H1 (cell line): ENCODE data around the gene BBC3. TPM values are rescaled to one million over a fixed set of nuclear protein-coding genes. Genes with fewer than 3 reads are reported as not detected.

Source experiments
- CTCF ChIA-PET: fragments of 300-600 bp; sonication (Branson Sonifier 250); formaldehyde crosslinking; loops from one replicate; lab custom pipeline; 2021; ENCODE audit not compliant: partially characterized antibody; lab: Charles Lee
- POLR2A ChIA-PET: fragments of 300-600 bp; sonication (Branson Sonifier 250); formaldehyde crosslinking; loops from one replicate; lab custom pipeline; 2021; ENCODE audit warnings: inconsistent platforms; ENCODE audit not compliant: partially characterized antibody; lab: Charles Lee
- DNase-seq, 2 experiments: peaks; one replicate each; pipeline versions ENCODE4 v3.0.0 to v3.0.0-alpha.2; 2010 to 2022; ENCODE audit warnings: low spot score in 2 of 2, low read depth in 1 of 2, mixed read lengths in 1 of 2
- FAIRE-seq: peaks from 2 replicates; lab custom pipeline; 2011; peaks lifted over from hg19 to GRCh38; lab: Jason Lieb, UNC
- H2AFZ ChIP-seq: 2 replicates; pipeline ENCODE4 v1.8.1; 2012; ENCODE audit warnings: low read length, inconsistent platforms
- H2AK5ac ChIP-seq: 2 replicates; pipeline ENCODE4 v1.6.1; 2013; ENCODE audit warnings: low read depth, low read length
- H2BK120ac ChIP-seq: replicated peaks from 2 replicates; pipeline ENCODE3; 2013; ENCODE audit warnings: low read depth, low read length, inconsistent platforms
- H2BK12ac ChIP-seq: 2 replicates; pipeline ENCODE4 v1.6.1; 2013; ENCODE audit warnings: low read depth, low read length
- H2BK15ac ChIP-seq: 2 replicates; pipeline ENCODE4 v1.6.1; 2013; ENCODE audit warnings: low read length
- H2BK20ac ChIP-seq: 2 replicates; pipeline ENCODE4 v1.6.1; 2013; ENCODE audit warnings: low read length
- H2BK5ac ChIP-seq: 2 replicates; pipeline ENCODE4 v1.6.1; 2013; ENCODE audit warnings: low read depth, low read length
- H3K14ac ChIP-seq: 2 replicates; pipeline ENCODE4 v1.6.1; 2013; ENCODE audit warnings: inconsistent platforms; ENCODE audit not compliant: insufficient read length
- H3K18ac ChIP-seq: 2 replicates; pipeline ENCODE4 v1.6.1; 2013; ENCODE audit warnings: low read length; ENCODE audit errors: extremely low read depth
- H3K23ac ChIP-seq: 2 replicates; pipeline ENCODE4 v1.6.1; 2013; ENCODE audit warnings: inconsistent platforms; ENCODE audit not compliant: insufficient read length
- H3K23me2 ChIP-seq: 2 replicates; pipeline ENCODE4 v1.6.1; 2013; ENCODE audit warnings: low read depth, low read length
- H3K27ac ChIP-seq: 2 replicates; pipeline ENCODE4 v1.6.1; 2011; ENCODE audit warnings: low read depth, low read length, inconsistent platforms
- H3K27me3 ChIP-seq, 4 experiments: replicated peaks in 1 of 4; 1 replicate in 1 of 4; 2 replicates in 3 of 4; pipeline versions ENCODE4 v1.6.1 to v1.8.1; 2011 to 2013; ENCODE audit warnings: low read length in 3 of 4, mild to moderate bottlenecking in 3 of 4, inconsistent platforms in 2 of 4, mixed read lengths in 2 of 4, moderate library complexity in 1 of 4; ENCODE audit not compliant: control insufficient read depth in 3 of 4, insufficient read depth in 3 of 4; ENCODE audit errors: extremely low read depth in 1 of 4
- H3K36me3 ChIP-seq, 4 experiments: 2 replicates each; pipeline versions ENCODE4 v1.6.1 to v1.8.1; 2011 to 2013; ENCODE audit warnings: mild to moderate bottlenecking in 4 of 4, low read length in 3 of 4, moderate library complexity in 2 of 4, control low read depth in 1 of 4, inconsistent platforms in 1 of 4; ENCODE audit not compliant: insufficient read depth in 4 of 4, control insufficient read depth in 2 of 4
- H3K4ac ChIP-seq: replicated peaks from 2 replicates; pipeline ENCODE3; 2013; ENCODE audit warnings: low read length, low read depth, mixed read lengths, inconsistent platforms; ENCODE audit not compliant: insufficient read length
- H3K4me1 ChIP-seq, 4 experiments: replicated peaks in 1 of 4; 1 replicate in 1 of 4; 2 replicates in 3 of 4; pipeline versions ENCODE4 v1.6.1 to v1.8.1; 2011 to 2013; ENCODE audit warnings: low read length in 3 of 4, inconsistent platforms in 2 of 4, mixed read lengths in 1 of 4; ENCODE audit not compliant: insufficient read depth in 4 of 4, control insufficient read depth in 3 of 4
- H3K4me2 ChIP-seq, 2 experiments: 2 replicates each; pipeline versions ENCODE4 v1.6.1 to v1.8.1; 2011 to 2013; ENCODE audit warnings: low read depth in 2 of 2, low read length in 2 of 2, control low read depth in 1 of 2, inconsistent platforms in 1 of 2, mild to moderate bottlenecking in 1 of 2; ENCODE audit not compliant: insufficient read depth in 1 of 2
- H3K4me3 ChIP-seq, 4 experiments: fragments of 200-600, 300-600 bp in 1 of 4; sonication (generic), shearing (Covaris generic), sonication (Bioruptor Twin) in 1 of 4; 2 replicates each; pipeline versions ENCODE4 v1.5.1 to v1.8.1; 2011 to 2016; ENCODE audit warnings: low read length in 4 of 4, low read depth in 3 of 4, control low read depth in 2 of 4, inconsistent platforms in 2 of 4, mild to moderate bottlenecking in 2 of 4, mixed read lengths in 1 of 4, moderate library complexity in 1 of 4; ENCODE audit not compliant: insufficient read depth in 2 of 4; ENCODE audit errors: extremely low read depth in 1 of 4
- H3K56ac ChIP-seq: replicated peaks from 2 replicates; pipeline ENCODE3; 2013; ENCODE audit warnings: low read depth, mild to moderate bottlenecking, mixed read lengths, low read length, inconsistent platforms; ENCODE audit not compliant: insufficient read length
- H3K79me1 ChIP-seq: 2 replicates; pipeline ENCODE4 v1.6.1; 2013; ENCODE audit warnings: low read depth, low read length, control low read depth
- H3K79me2 ChIP-seq, 2 experiments: 2 replicates each; pipeline versions ENCODE4 v1.6.1 to v1.8.1; 2012 to 2013; ENCODE audit warnings: low read length in 2 of 2, mild to moderate bottlenecking in 2 of 2, inconsistent platforms in 1 of 2; ENCODE audit not compliant: insufficient read depth in 2 of 2, control insufficient read depth in 1 of 2
- H3K9ac ChIP-seq, 4 experiments: replicated peaks in 1 of 4; 1 replicate in 1 of 4; 2 replicates in 3 of 4; pipeline versions ENCODE4 v1.6.1 to v1.8.1; 2011 to 2013; ENCODE audit warnings: low read depth in 3 of 4, low read length in 3 of 4, control low read depth in 2 of 4, mild to moderate bottlenecking in 2 of 4, moderate library complexity in 2 of 4, inconsistent platforms in 1 of 4; ENCODE audit errors: extremely low read depth in 1 of 4
- H3K9me3 ChIP-seq, 2 experiments: 2 replicates each; pipeline versions ENCODE4 v1.6.1 to v1.8.1; 2012 to 2013; ENCODE audit warnings: mild to moderate bottlenecking in 2 of 2, moderate library complexity in 2 of 2, control low read depth in 1 of 2, inconsistent platforms in 1 of 2, low read depth in 1 of 2, low read length in 1 of 2, mixed read lengths in 1 of 2; ENCODE audit not compliant: insufficient read depth in 2 of 2
- H4K20me1 ChIP-seq, 2 experiments: replicated peaks in 1 of 2; 2 replicates each; pipeline versions ENCODE3 to v1.8.1; 2011 to 2013; ENCODE audit warnings: inconsistent platforms in 2 of 2, low read length in 2 of 2, mild to moderate bottlenecking in 1 of 2; ENCODE audit not compliant: insufficient read depth in 2 of 2, control insufficient read depth in 1 of 2
- H4K5ac ChIP-seq: 2 replicates; pipeline ENCODE4 v1.6.1; 2013; ENCODE audit warnings: low read length, low read depth, mixed read lengths, inconsistent platforms; ENCODE audit not compliant: insufficient read length
- H4K8ac ChIP-seq: 2 replicates; pipeline ENCODE4 v1.8.0; 2013; ENCODE audit warnings: mild to moderate bottlenecking, moderate library complexity, low read length, inconsistent platforms; ENCODE audit not compliant: insufficient read depth; ENCODE audit errors: extremely low read depth
- H4K91ac ChIP-seq: replicated peaks from 2 replicates; pipeline ENCODE3; 2013; ENCODE audit warnings: low read length, mixed read lengths, inconsistent platforms; ENCODE audit not compliant: insufficient read length
- BACH1 ChIP-seq: IDR thresholded peaks from 2 replicates; pipeline ENCODE4 v1.6.1; 2012; ENCODE audit warnings: low read length, improper control_type of control experiment
- BRCA1 ChIP-seq: IDR thresholded peaks from 2 replicates; pipeline ENCODE4 v1.6.1; 2012; ENCODE audit warnings: low read depth, low read length, improper control_type of control experiment
- CBX8 ChIP-seq: fragments of 300-800, 300-1000 bp; sonication (generic); IDR thresholded peaks from 2 replicates; pipeline ENCODE4 v1.7.1; 2016; ENCODE audit warnings: low read depth, low read length, borderline replicate concordance
- CHD2 ChIP-seq: IDR thresholded peaks from 2 replicates; pipeline ENCODE4 v1.6.1; 2012; ENCODE audit warnings: low read length, improper control_type of control experiment
- PHF8 ChIP-seq: fragments of 200-600 bp; sonication (generic); conservative IDR thresholded peaks from 2 replicates; pipeline ENCODE4 v1.7.1; 2012; ENCODE audit warnings: low read depth, mild to moderate bottlenecking, inconsistent platforms, low read length, moderate library complexity
- RAD21 ChIP-seq, 2 experiments: IDR thresholded peaks in 1 of 2; conservative IDR thresholded peaks in 1 of 2; 2 replicates each; pipeline ENCODE4 v1.6.1; 2011; ENCODE audit warnings: low read depth in 2 of 2, low read length in 2 of 2, improper control_type of control experiment in 1 of 2, inconsistent platforms in 1 of 2, mild to moderate bottlenecking in 1 of 2, moderate library complexity in 1 of 2
- TEAD4 ChIP-seq: IDR thresholded peaks from 2 replicates; pipeline ENCODE4 v1.6.1; 2012; ENCODE audit warnings: low read depth, low read length, inconsistent platforms, mixed read lengths
- WGBS, 2 experiments: shearing (Covaris generic) in 1 of 2; methylation state at CpG; one replicate each; pipeline versions ENCODE4 v1.1.6 to v1.1.7; 2013 to 2015; ENCODE audit warnings: low lambda C conversion rate in 2 of 2, mixed read lengths in 2 of 2, inconsistent platforms in 1 of 2, low coverage in 1 of 2, missing lambda C conversion rate in 1 of 2; ENCODE audit not compliant: insufficient replicate concordance in 2 of 2, insufficient coverage in 1 of 2, insufficient read length in 1 of 2; ENCODE audit errors: extremely low coverage in 1 of 2, missing lambda C conversion rate in 1 of 2; 5-methylcytosine and 5-hydroxymethylcytosine counted together
- polyA plus RNA-seq, 7 experiments: library from polyadenylated mRNA; depleted of rRNA in 3 of 7; stranded (reverse) in 5 of 7; unstranded in 2 of 7; fragments of >200 nt in 5 of 7; fragments of 200-250 nt in 2 of 7; gene quantifications; 1 replicate in 5 of 7; 2 replicates in 1 of 7; 4 replicates in 1 of 7; pipeline versions ENCODE4 v1.2.1 to v1.2.3, GENCODE V29; 2011 to 2013; ENCODE audit warnings: missing spikeins in 2 of 7, mixed read lengths in 2 of 7
- total RNA-seq: library from RNA; stranded (reverse); fragmentation: NEBNext Ultra II Directional; extraction: Animal tissue kit (Norgen Biotek cat#: 25700); gene quantifications from 2 replicates; pipeline ENCODE4 v1.2.1, GENCODE V29; 2021
- TF ChIP-seq, protein P1 (sequence below): IDR thresholded peaks from 2 replicates; pipeline ENCODE4 v1.6.1; 2011; ENCODE audit warnings: low read depth, mild to moderate bottlenecking, low read length; ENCODE audit not compliant: insufficient read depth
- TF ChIP-seq, protein P2 (sequence below), 3 experiments: IDR thresholded peaks; 1 replicate in 2 of 3; 2 replicates in 1 of 3; pipeline versions ENCODE4 v1.5.1 to v1.6.1; 2011; ENCODE audit warnings: low read length in 3 of 3, mild to moderate bottlenecking in 3 of 3, inconsistent platforms in 2 of 3, low read depth in 1 of 3, moderate library complexity in 1 of 3; ENCODE audit not compliant: insufficient read depth in 1 of 3; ENCODE audit errors: control extremely low read depth in 1 of 3

The BBC3 gene
- total and polyA plus RNA-seq, 2 of the 8 experiments (the other 6 are each of a cell fraction or from before 2014, with no cell fraction given) = 13.2 to 21.6 TPM

DNA sequence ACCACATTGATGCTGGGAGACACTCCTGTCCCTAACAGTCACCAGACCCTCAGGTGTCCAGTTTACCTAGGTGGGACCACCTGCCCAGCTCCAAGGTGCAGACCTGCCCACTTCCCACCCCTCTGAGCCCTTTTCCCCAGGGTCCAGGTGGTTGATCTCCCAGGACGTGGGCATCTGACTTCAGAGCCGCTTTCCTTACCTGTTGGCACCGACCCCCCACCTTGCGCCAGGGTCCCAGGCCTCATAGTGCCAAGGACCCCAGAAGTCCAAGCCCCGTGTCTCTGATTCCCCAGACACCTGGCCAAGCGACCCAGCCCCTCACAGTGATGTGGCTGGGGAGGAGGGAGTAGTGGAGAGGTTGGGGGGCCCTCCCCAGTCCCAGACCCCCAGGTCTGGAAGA lies 9.6 kb upstream of the BBC3 start:
- H4K20me1 ChIP-seq = peaks cover 4 to 18% of the 10 kb centered on the region in 2 experiments
- peak overlapping the region in 1 of 4 experiments; percentile 13; a peak in 1 of 7 replicates for H3K9ac ChIP-seq
- WGBS, 2 experiments = 60% methylated on average over 6 of the region's 6 CpGs; no CpG with 5 or more reads in 1 of the 2 experiments
- no peak overlapping the region; the same call in 1 of the 2 replicates for H4K8ac ChIP-seq
- peaks cover 8 to 25% (median 20%) of the 10 kb centered on the region in 4 experiments for H3K4me1 ChIP-seq
- no peak overlapping the region for H2BK20ac ChIP-seq
- peak overlapping the region; percentile 23 for H2BK120ac ChIP-seq
- H3K9me3 ChIP-seq = peaks cover 0 to 5% of the 10 kb centered on the region in 2 experiments; a peak in 2 of 4 replicates
- no peak overlapping the region for H3K27ac ChIP-seq
- H2AK5ac ChIP-seq = peak overlapping the region; percentile 70; the same call in 1 of the 2 replicates
- H3K23ac ChIP-seq = no peak overlapping the region
- H3K79me1 ChIP-seq = peaks cover 3% of the 10 kb centered on the region; the same call in 1 of the 2 replicates
- peaks cover 0 to 30% (median 27%) of the 10 kb centered on the region in 4 experiments; a peak in 6 of 7 replicates for H3K27me3 ChIP-seq
- H3K36me3 ChIP-seq = no peaks in the 10 kb centered on the region
- H3K79me2 ChIP-seq = no peaks in the 10 kb centered on the region; a peak in 1 of 4 replicates
- no peak overlapping the region for H3K56ac ChIP-seq
- peak overlapping the region; percentile 87 for H3K18ac ChIP-seq
- H2AFZ ChIP-seq = no peak overlapping the region
- peak overlapping the region; percentile 72; the same call in 1 of the 2 replicates for H2BK15ac ChIP-seq
- DNase-seq (no peak), FAIRE-seq (no peak)
- peak overlapping the region in 1 of 4 experiments; percentile 31; a peak in 2 of 8 replicates for H3K4me3 ChIP-seq
- no peak overlapping the region for H4K5ac ChIP-seq
- peaks cover 21% of the 10 kb centered on the region for H3K23me2 ChIP-seq
- H3K4me2 ChIP-seq = peak overlapping the region; percentile 64 to 91
- H3K4ac ChIP-seq = peak overlapping the region; percentile 70
- H2BK5ac ChIP-seq = no peak overlapping the region
- H2BK12ac ChIP-seq = peak overlapping the region; percentile 60; the same call in 1 of the 2 replicates
- ChIA-PET POLR2A (interaction anchor here (0.6 to 5.0 kb wide), 6 partner anchors 14 to 127 kb away, joined by 3 to 66 read pairs (median 4); partner anchors contain the start of genes CCDC9 and ZC3H4), CTCF (interaction anchor here (1.2 to 1.6 kb wide), 2 partner anchors 13 to 29 kb away, joined by 3 to 7 read pairs; no protein-coding TSS in a partner anchor)
- H3K14ac ChIP-seq = no peak overlapping the region
- H4K91ac ChIP-seq = no peak overlapping the region
- no peak for TF ChIP-seq BACH1
- TF ChIP-seq BRCA1 = no peak
- TF ChIP-seq, protein P1, sequence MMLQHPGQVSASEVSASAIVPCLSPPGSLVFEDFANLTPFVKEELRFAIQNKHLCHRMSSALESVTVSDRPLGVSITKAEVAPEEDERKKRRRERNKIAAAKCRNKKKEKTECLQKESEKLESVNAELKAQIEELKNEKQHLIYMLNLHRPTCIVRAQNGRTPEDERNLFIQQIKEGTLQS = no peak
- TF ChIP-seq PHF8 = no peak
- TF ChIP-seq TEAD4 = no peak
- TF ChIP-seq, protein P2, sequence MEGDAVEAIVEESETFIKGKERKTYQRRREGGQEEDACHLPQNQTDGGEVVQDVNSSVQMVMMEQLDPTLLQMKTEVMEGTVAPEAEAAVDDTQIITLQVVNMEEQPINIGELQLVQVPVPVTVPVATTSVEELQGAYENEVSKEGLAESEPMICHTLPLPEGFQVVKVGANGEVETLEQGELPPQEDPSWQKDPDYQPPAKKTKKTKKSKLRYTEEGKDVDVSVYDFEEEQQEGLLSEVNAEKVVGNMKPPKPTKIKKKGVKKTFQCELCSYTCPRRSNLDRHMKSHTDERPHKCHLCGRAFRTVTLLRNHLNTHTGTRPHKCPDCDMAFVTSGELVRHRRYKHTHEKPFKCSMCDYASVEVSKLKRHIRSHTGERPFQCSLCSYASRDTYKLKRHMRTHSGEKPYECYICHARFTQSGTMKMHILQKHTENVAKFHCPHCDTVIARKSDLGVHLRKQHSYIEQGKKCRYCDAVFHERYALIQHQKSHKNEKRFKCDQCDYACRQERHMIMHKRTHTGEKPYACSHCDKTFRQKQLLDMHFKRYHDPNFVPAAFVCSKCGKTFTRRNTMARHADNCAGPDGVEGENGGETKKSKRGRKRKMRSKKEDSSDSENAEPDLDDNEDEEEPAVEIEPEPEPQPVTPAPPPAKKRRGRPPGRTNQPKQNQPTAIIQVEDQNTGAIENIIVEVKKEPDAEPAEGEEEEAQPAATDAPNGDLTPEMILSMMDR (IDR thresholded peaks at IDR 0.05; ENCODE audit: control extremely low read depth in 1 of 3, insufficient read depth in 1 of 3, low read depth in 1 of 3, low read length in 3 of 3) = no peak
- TF ChIP-seq CBX8 = no peak
- TF ChIP-seq RAD21 (IDR thresholded peaks at IDR 0.05 in 1 of 2, conservative IDR thresholded peaks at IDR 0.05 in 1 of 2; ENCODE audit: low read depth in 2 of 2, low read length in 2 of 2) = no peak
- no peak for TF ChIP-seq CHD2
